SHP77 (cell line): Measurements from ENCODE around the gene MAPK8IP2.
A peak's percentile ranks its signal among the peaks of the same experiment; 100 is the strongest.
"Not testable (repeated sequence)": the region's sequence is repeated elsewhere in the genome, so short reads cannot be mapped to it uniquely, and the experiment has no call there.

ENCODE experiments used
- DNase-seq, 2 experiments: peaks; one replicate each; lab custom pipeline; 2025; lab: John Stamatoyannopoulos, UW

The MAPK8IP2 gene

DNA sequence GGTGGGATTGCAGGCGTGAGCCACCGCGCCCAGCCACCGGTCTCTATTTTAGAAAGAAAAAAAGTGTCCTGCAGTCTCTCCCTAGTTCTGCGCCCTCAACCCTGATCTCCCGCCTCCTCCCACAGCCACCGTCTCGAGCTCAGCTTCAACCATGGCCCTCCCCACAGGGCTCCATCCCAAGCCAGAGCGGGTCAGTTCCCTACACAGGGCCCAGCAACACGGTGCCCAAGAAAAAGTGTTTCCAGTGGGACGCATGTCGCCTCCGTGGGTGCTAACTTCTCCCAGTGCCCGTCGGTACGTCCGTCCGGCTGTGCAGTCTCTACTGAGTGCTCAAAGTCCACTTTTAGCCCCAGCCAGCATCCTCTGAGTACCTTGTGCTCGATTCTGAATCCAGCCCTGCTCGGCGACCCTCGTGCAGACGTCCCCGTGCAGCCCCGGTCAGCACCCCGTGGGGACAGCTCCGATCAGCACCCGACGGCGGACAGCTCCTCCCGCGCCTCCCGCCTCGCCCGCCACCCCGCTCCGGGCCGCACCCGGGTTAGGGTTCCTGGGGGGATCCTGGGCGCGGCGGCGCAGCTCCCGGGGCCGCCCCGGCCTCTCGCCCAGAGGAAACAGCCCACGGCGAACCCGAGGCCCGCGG, 657 bp upstream of the MAPK8IP2 start:
- peak in 1 of 2 experiments; percentile 26 for DNase-seq

DNA sequence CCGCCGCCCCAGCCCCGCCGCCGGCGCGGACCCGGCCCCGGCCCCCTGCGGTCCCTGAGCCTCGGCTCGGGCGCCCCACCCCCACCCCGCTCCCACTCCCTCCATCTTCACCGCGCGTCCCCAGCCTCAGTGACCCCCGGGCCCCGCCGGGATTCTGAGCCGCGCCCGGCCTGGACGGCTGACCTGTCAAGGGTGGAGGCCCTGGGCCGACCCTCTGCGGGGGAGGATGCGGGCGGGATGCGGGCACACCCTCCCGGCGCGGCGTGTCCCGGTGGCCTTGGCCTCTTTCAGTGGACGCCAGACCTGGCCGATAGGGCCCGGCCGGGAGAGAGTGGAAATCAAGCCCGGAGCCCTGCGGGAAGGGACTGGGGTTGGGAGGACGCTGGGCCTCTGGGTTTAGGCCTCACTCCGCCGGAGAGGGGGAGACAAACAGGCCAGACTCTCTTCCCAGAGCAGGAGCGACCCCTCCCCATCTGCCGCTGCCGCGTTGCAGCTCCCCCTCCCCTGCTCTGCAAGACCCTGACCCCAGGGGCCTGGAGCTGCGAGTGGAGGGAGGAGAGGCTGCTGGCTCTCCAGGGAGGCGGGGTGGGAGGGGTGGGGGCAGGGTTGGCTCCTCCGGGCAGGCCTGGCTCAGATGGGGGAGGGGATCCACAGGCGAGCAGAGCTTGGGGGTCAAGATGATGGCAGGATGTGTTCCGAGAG, 525 bp downstream of the MAPK8IP2 start:
- peak in 1 of 2 experiments; percentile 22 for DNase-seq

DNA sequence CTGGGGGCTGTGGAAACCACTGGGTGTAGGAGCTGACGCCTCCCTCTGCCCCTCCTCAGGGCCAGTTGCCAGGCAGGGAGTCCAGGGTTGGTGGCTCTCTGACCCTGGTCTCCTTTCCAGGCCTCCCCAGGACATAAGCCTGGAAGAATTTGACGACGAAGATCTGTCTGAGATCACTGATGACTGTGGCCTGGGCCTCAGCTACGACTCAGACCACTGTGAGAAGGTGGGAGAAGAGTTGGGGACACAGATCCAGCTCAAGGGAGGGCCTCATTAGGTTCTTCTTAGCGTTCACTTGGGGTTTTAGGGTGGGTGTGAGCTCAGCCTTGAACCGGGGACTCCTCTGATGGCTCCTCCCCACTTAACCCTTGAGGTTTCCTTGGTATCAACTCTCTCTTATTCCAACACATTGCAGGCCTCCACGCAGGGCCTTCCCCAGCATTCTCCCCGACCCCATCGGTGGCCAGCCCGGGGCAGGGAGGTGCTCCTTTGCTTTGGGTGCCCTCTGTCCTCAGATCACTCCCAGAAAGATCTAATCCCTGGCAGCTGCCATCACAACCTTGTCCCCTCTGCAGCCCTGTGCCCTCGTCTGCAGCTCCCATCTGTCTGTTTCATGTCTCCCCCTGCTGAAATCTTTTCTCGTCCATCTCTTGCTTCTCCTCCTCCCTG, 1.2 kb downstream of the MAPK8IP2 start:
- no peak for DNase-seq

DNA sequence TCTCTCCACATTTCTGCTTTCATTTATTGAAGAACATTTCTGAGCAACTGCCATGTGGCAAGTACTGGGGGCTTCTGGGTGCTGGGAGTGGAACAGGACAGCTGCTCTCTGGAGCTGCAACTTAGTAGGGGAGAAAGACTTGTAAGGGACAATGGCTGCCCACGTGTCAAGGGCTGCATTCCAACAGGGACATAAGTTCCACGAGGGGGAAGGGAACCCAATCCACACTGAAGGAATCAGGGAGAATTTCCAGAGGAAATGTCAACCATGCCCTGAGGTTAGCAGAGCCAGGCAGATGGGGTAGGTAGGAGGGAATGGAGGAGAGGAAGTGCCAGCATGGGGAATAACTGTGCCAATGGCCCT, 1.7 kb downstream of the MAPK8IP2 start:
- DNase-seq = no peak

DNA sequence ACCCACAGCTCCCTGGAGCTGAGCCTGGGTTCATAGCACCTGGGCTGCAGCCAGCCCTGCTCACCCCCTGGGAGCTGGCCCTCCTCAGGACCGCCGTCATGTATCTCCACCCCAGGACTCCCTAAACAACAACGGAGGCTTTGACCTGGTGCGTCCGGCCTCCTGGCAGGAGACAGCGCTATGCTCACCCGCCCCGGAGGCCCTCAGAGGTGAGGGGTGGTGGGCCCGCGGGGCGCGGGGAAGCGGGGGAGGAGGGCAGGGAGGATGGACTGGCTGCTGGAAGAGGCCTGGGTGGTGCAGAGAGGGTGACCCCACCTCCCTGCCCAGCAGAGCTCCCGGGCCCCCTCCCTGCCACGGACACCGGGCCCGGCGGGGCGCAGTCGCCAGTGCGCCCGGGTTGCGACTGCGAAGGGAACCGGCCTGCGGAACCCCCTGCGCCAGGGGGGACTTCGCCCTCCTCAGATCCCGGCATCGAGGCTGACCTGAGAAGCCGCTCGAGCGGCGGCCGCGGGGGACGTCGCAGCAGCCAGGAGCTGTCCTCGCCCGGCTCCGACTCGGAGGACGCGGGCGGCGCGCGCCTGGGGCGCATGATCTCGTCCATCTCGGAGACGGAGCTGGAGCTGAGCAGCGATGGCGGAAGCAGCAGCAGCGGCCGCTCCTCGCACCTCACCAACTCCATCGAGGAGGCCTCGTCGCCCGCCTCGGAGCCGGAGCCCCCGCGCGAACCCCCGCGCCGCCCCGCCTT, 3.1 kb downstream of the MAPK8IP2 start:
- no peak for DNase-seq

DNA sequence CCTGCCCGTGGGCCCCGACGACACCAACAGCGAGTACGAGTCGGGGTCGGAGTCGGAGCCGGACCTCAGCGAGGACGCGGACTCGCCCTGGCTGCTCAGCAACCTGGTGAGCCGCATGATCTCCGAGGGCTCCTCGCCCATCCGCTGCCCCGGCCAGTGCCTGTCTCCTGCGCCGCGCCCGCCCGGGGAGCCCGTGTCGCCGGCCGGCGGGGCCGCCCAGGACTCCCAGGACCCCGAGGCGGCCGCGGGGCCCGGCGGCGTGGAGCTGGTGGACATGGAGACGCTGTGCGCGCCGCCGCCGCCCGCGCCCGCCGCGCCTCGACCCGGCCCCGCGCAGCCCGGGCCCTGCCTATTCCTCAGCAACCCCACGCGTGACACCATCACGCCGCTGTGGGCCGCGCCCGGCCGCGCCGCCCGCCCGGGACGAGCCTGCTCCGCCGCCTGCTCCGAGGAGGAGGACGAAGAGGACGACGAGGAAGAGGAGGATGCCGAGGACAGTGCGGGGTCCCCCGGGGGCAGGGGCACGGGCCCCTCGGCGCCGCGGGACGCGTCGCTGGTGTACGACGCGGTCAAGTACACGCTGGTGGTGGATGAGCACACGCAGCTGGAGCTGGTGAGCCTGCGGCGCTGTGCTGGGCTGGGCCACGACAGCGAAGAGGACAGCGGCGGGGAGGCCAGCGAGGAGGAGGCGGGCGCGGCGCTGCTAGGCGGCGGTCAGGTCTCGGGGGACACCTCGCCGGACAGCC, 3.8 kb downstream of the MAPK8IP2 start:
- DNase-seq = no peak

DNA sequence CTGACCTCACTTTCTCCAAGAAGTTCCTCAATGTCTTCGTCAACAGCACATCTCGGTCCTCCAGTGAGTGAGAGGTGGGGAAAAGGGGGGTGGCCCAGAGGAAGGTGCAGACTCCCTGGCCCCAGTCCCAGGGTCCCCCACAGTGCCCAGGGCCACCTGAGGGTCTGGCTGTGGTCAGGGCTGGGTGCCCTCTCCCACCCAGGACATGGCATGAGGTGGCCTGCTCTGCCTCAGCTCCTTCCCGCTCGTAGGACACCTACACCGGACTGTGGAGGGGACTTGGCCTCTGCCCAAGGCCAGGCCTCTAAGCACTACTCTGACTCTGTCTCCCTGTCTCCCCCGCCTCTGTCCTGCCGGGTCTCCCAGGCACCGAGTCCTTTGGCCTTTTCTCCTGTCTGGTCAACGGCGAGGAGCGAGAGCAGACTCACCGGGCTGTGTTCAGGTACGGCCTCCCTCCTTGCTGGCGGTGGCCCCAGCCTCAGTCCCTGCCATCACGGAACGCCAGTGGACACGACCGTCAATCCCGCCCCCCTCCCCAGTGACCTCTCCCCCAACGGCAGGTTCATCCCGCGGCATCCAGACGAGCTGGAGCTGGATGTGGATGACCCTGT, 4.5 kb downstream of the MAPK8IP2 start:
- DNase-seq = no peak

DNA sequence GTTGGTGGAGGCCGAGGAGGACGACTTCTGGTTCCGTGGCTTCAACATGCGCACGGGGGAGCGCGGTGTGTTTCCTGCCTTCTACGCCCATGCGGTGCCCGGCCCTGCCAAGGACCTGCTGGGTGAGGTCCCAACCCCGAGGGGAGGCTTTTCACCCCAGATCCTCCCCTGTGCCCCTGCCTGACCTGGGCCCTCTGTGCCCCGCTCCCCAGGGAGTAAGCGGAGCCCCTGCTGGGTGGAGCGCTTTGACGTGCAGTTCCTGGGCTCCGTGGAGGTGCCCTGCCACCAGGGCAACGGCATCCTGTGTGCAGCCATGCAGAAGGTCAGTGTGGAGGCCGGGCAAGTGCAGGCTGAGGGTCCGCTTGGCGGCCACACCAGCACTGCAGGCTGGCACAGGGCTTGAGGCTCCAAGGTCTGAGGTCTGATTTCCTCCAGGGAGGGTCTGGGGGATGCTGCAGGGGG, 5.1 kb downstream of the MAPK8IP2 start:
- DNase-seq = no peak

DNA sequence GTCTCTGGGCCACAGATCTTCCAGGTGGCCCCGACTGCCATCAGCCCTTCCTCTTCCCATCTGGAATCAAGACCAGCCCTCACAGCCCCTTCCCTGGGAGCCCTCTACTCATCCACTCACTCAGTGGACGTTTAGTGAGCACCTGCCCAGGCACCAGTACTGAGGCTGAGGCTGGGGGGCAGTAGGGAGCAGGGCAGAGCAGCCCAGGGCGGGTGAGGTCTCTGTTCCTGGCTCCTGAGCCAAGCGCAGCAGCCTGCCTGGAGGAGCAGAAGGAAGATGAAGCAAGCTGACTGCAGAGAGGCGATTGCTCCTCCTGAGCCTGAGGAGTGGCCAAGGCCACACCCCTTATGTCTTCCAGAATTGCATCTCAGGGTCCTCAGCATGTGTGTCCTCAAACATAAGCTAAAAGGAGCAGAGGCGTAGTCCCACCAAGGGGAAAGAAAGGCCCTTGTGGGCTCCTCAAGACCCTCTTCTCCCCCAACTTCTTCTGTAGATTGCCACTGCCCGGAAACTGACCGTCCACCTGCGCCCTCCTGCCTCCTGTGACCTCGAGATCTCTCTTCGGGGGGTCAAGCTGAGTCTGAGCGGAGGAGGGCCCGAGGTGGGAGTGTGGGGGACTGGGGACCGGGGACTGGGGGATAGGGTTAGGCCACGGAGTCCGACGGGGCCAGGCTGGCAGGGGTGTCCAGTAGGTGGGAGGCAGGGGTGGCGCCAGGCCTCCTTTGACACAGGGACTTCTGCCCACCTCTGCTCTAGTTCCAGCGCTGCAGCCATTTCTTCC, 5.8 kb downstream of the MAPK8IP2 start:
- DNase-seq = no peak

DNA sequence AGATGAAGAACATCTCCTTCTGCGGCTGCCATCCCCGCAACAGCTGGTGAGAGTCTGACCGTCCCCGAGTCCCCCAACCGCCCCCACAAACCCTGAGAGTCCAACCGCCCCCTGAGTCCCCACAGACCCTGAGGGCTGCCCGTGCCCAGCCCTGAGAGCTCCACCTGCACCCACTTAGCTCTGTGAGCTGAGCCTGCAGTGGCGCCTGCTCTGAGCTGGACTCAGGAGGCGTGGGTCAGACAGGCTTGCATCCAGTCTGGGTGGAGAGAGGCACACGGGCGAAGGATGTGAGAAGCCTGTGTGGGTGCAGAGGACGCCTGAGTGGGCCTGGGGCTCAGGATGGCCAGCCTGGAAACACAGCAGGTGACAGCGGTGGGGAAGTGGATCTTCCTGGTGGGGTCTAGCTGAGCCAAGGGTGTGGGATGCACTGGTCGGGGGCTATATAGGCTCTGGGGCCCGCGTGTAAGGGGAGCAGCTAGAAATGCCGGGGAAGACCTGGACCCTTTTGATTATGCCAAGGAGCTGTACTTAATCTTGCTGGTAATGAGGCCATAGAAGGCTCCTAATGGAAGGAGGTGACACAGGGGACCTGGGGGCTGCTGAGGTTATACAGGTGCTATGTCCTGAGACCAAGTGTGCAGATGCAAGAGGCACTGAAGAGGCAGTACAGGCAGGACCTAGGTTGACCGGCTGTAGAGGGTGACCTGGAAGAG, 6.5 kb downstream of the MAPK8IP2 start:
- no peak for DNase-seq

DNA sequence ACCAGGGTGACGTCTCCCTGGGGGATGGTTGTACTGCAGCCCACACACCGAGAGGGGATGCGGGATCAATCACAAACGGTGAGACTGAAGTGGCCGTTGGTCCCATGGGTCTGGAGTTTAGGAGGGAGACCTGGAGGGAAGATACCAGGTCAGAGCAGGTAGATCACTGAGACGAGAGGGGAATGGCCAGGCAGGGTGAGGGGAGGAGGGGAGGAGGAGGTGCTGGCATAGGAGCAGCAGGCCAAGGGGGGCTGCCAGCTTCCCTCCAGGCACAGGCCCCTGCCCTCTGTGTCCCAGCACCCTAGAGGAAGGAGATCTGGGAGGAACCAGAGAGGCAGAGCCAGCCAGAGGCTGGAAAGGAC, 7.0 kb downstream of the MAPK8IP2 start:
- no peak for DNase-seq

DNA sequence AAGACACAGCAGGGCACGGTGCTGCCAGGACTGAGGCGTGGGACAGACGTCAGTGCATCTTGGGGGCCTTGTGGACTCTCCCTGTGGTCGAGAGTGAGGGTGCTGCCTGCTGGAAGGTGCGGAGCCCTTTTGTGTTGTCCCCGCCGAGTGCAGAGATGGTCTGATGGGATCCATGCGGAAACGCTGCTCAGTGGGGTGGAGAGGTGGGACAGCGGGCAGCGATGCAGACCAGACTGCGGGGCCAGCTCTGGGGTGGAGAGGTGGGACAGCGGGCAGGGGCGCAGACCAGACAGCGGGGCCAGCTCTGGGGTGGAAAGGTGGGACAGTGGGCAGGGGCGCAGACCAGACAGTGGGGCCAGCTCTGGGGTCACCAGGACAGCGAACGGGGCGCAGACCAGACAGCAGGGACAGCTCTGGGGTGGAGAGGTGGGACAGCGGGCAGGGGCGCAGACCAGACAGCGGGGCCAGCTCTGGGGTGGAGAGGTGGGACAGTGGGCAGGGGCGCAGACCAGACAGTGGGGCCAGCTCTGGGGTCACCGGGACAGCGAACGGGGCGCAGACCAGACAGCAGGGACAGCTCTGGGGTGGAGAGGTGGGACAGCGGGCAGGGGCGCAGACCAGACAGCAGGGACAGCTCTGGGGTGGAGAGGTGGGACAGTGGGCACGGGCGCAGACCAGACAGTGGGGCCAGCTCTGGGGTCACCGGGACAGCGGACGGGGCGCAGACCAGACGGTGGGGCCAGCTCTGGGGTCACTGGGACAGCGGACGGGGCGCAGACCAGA, 7.7 kb downstream of the MAPK8IP2 start:
- DNase-seq = not testable (repeated sequence)

DNA sequence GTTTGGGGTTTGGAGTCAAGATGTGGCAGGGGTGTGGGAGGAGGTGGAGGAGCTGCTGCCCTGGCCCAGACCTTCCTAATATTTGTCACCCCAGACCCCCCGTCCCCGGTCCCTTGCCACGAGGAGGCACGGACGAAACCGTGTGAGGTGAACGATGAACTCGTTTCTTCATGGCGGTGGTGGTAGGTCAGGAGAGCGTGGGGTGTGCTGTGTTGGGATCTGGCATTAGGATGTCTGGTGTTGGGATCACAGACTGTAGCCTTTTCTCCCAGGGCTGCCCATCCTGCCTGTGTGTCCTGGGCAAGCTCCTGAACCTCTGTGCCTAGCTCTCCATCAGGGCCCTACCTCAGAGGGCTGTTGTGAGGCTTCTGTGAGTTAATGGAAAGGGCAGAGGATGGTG, 8.4 kb downstream of the MAPK8IP2 start:
- DNase-seq = no peak

DNA sequence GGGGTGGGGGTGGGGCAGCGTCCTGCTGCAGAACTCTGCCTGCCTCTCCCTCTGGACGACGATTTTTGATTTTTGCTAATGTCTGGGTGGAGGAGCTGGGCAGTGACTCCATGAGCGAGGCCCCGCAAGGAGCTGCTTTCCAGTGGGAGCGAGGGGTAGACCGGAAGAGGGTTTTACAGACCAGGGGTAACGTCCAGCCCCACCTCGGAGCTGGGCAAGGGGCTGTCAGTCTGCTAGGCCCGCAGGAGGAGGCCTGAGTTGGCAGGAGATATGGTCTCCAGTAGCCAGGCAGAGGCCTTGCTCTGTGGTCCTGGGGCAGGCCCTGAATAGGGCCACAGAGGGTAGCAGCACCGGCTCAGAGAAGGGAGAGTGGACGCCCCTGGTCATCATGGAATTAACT, 9.0 kb downstream of the MAPK8IP2 start:
- DNase-seq = no peak

DNA sequence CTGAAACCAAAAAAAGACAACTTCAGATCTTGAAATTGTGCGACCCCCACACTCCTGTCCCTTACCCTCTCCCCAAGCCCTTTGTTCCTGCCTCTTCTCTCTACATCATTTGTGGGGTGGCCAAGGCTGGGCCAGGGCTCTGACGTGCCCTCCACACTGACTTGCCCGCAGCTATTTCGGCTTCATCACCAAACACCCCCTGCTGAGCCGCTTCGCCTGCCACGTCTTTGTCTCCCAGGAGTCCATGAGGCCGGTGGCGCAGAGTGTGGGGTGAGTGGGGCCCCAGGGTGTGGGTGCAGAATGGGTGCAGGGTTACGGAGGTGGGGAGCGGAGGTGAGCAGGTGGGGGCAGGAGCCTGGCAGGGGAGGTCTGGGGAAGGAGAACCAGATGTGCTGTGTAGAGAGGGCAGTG, 9.5 kb downstream of the MAPK8IP2 start:
- DNase-seq = no peak

DNA sequence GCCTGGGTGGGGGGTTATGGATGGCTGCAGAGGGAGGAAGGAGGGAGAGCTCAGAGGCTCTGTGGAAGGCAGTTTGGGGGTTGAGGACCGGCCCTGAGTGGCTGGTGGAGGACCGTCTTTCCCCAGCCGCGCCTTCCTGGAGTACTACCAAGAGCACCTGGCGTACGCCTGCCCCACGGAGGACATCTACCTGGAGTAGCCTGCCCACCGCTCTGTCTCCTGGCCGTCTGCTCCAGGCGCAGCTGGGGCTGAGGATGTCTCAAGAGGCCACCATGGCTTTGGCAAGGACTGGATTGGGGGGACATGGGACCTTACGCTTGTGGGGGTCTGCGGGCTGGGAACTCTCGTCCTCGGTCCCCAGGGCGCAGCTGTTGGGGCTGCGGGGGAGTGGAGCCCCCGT, 10.0 kb downstream of the MAPK8IP2 start:
- no peak for DNase-seq

DNA sequence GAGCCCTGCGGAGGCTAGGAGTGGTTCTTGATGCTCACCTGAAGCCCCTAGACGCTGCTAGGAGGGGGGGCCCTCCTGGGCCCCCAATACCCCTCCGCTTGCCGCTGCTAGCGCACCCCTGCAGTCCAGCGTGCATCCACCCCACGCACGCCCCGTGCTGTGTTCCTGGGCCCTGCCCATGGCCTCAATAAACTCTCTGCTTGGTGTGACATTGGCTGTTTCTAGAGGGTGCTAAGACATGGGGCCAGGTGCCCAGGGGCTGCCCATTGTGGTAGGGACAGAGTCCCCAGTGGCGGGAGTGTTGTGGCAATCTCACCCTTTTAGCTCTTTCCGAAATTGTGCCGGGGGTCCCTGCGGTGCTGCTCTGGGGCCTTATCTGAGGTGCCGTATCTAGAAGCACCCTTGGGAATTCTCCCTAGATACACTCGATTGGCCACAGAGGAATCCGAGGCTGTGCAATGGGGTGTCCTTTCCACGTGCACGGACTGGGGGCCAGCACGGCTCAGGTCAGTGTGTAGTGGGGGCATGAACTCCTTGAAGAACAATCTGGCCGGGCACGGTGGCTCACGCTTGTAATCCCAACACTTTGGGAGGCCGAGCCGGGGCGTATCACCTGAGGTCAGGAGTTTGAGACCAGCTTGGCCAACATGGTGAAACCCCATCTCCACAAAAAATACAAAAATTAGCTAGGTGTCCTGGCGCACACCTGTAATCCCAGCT, 10.9 kb downstream of the MAPK8IP2 start:
- DNase-seq = no peak

DNA sequence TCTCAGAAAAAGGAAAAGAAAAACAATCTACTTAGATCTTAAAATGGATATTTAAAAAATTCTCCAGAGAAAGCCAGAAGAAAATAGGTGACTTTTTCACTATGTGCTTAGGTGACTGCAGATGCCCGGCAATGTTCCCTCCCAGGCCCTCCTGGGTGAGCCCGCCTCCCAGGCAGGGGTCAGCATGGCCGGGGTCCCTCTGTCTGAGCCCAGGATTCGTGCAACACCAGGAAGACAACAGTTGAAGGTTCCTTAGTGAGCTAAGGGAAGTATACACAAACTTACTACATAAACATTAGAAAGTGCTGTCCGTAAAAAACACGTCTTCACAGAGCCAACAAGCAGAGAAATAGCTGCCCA, 11.6 kb downstream of the MAPK8IP2 start:
- no peak for DNase-seq
